Skeletal muscle satellite cell (primary cell): Measurements from ENCODE around the gene SGPP2. TPM values are rescaled to one million over a fixed set of nuclear protein-coding genes. Genes with fewer than 3 reads are reported as not detected.

ENCODE experiments used
- H3K27me3 ChIP-seq: 2 replicates; pipeline ENCODE4 v1.7.0; 2013; ENCODE audit warnings: low read length; ENCODE audit not compliant: control insufficient read depth, insufficient read depth
- H3K36me3 ChIP-seq: 2 replicates; pipeline ENCODE4 v1.7.0; 2013; ENCODE audit warnings: mild to moderate bottlenecking, control low read depth, low read length; ENCODE audit not compliant: insufficient read depth
- H3K4me1 ChIP-seq: 2 replicates; pipeline ENCODE4 v1.7.0; 2013; ENCODE audit warnings: low read length; ENCODE audit not compliant: control insufficient read depth, insufficient read depth
- H3K4me2 ChIP-seq: 2 replicates; pipeline ENCODE4 v1.7.0; 2013; ENCODE audit warnings: mild to moderate bottlenecking, low read length
- H3K4me3 ChIP-seq: 2 replicates; pipeline ENCODE4 v1.7.0; 2013; ENCODE audit warnings: low read length
- H3K9ac ChIP-seq: 2 replicates; pipeline ENCODE4 v1.7.0; 2013; ENCODE audit warnings: mild to moderate bottlenecking, low read depth, low read length, moderate library complexity
- H3K9me3 ChIP-seq: replicated peaks from 2 replicates; pipeline ENCODE4 v1.7.0; 2013; ENCODE audit warnings: mild to moderate bottlenecking, control low read depth, low read length
- total RNA-seq: library from RNA; depleted of rRNA; stranded (reverse); fragments of >200 nt; gene quantifications from 2 replicates; pipeline ENCODE4 v1.2.3, GENCODE V29; 2012; rRNA removed

The SGPP2 gene, protein sequence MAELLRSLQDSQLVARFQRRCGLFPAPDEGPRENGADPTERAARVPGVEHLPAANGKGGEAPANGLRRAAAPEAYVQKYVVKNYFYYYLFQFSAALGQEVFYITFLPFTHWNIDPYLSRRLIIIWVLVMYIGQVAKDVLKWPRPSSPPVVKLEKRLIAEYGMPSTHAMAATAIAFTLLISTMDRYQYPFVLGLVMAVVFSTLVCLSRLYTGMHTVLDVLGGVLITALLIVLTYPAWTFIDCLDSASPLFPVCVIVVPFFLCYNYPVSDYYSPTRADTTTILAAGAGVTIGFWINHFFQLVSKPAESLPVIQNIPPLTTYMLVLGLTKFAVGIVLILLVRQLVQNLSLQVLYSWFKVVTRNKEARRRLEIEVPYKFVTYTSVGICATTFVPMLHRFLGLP
- total RNA-seq, result not detected in 2 replicates

- H3K4me1 ChIP-seq, result no peaks in the 10 kb centered on the region
- no peaks in the 10 kb centered on the region for H3K9me3 ChIP-seq
- peaks cover 38% of the 10 kb centered on the region for H3K27me3 ChIP-seq
- peak within 1 kb of the TSS; percentile 77 for H3K4me2 ChIP-seq
- H3K36me3 ChIP-seq, result no peaks in the 10 kb centered on the region
- no peak within 1 kb of the TSS for H3K9ac ChIP-seq
- H3K4me3 ChIP-seq, result peak within 1 kb of the TSS; percentile 62
These were observed at the start of gene SGPP2 for GRCh38 chr2:222424276-222424728. SGPP2 (plus strand) TSS chr2:222424543; CDS start chr2:222424603, 60 bp downstream.

DNA sequence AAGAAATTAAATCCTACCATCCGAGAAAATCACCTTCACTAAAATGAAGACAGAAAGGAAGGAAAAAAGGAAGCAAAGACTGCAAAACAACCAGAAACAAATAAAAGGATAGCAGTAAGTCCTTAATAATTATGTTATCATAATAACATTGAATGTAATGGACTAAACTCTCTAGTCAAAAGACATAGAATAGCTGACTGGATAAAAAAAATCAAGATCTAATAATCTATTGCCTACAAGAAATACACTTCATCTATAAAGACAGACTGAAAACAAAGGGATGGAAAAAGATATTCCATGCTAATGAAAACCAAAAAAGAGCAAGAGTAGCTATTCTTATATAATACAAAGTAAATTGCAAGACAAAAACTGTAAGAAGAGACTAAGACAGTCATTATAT lies 48.5 kb upstream of the SGPP2 start:
- no peaks in the 10 kb centered on the region for H3K4me1 ChIP-seq
- H3K4me3 ChIP-seq, result no peak overlapping the region
- H3K9ac ChIP-seq, result no peak overlapping the region

GRCh38 chr2:222380456-222380855 lies 43.9 kb upstream of the SGPP2 start:
- no peak overlapping the region for H3K4me3 ChIP-seq
- H3K9me3 ChIP-seq, result no peaks in the 10 kb centered on the region
- no peaks in the 10 kb centered on the region for H3K4me1 ChIP-seq
- no peak overlapping the region for H3K4me2 ChIP-seq
- H3K27me3 ChIP-seq, result peaks cover 9% of the 10 kb centered on the region
- no peaks in the 10 kb centered on the region for H3K36me3 ChIP-seq
- no peak overlapping the region for H3K9ac ChIP-seq

More for the DNA sequence above, 48.5 kb upstream of the SGPP2 start:
- no peaks in the 10 kb centered on the region for H3K36me3 ChIP-seq
- H3K4me2 ChIP-seq, result no peak overlapping the region
- H3K27me3 ChIP-seq, result peaks cover 8% of the 10 kb centered on the region
- H3K9me3 ChIP-seq, result no peaks in the 10 kb centered on the region

GRCh38 chr2:222381566-222381965 lies 42.8 kb upstream of the SGPP2 start:
- Histone ChIP-seq H3K4me1 (no peaks in the 10 kb centered on the region), H3K4me3 (no peak overlapping the region), H3K4me2 (no peak overlapping the region), H3K36me3 (no peaks in the 10 kb centered on the region), H3K27me3 (peaks cover 6% of the 10 kb centered on the region), H3K9ac (no peak overlapping the region), H3K9me3 (no peaks in the 10 kb centered on the region)

DNA sequence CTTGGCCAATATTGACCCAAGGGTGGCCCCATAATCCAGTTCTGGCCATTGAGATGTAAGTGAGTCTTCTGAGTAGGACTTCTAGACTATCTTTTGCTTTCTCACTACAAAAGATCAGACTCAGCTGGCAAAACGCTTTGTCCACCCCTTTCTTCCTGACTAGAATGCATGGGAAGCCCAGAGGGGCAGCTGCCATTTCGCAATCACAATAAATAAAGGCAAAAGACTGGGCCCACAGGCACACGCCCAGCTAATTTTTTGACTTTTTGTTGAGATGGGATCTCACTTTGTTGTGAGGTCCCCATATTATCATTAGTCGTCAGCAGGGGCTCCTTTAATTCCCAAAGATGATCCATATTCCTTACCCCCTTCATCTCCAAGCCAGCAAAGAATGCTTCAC lies 41.1 kb upstream of the SGPP2 start:
- no peaks in the 10 kb centered on the region for H3K4me1 ChIP-seq
- peaks cover 15% of the 10 kb centered on the region for H3K27me3 ChIP-seq
- H3K9ac ChIP-seq, result no peak overlapping the region
- H3K4me3 ChIP-seq, result no peak overlapping the region
- H3K36me3 ChIP-seq, result no peaks in the 10 kb centered on the region
- no peak overlapping the region for H3K4me2 ChIP-seq
- no peaks in the 10 kb centered on the region for H3K9me3 ChIP-seq

- Histone ChIP-seq H3K36me3 (no peaks in the 10 kb centered on the region), H3K4me2 (no peak overlapping the region), H3K4me3 (no peak overlapping the region), H3K4me1 (no peaks in the 10 kb centered on the region), H3K9ac (no peak overlapping the region), H3K9me3 (no peaks in the 10 kb centered on the region), H3K27me3 (peaks cover 10% of the 10 kb centered on the region)
These were observed 32.5 kb upstream of the SGPP2 start for GRCh38 chr2:222391743-222392285.

- H3K4me1 ChIP-seq, result no peaks in the 10 kb centered on the region
- H3K36me3 ChIP-seq, result no peaks in the 10 kb centered on the region
- no peaks in the 10 kb centered on the region for H3K9me3 ChIP-seq
- no peaks in the 10 kb centered on the region for H3K27me3 ChIP-seq
- H3K4me2 ChIP-seq, result no peak overlapping the region
- no peak overlapping the region for H3K4me3 ChIP-seq
- no peak overlapping the region for H3K9ac ChIP-seq
These were observed 30.5 kb upstream of the SGPP2 start for GRCh38 chr2:222393733-222394267.

DNA sequence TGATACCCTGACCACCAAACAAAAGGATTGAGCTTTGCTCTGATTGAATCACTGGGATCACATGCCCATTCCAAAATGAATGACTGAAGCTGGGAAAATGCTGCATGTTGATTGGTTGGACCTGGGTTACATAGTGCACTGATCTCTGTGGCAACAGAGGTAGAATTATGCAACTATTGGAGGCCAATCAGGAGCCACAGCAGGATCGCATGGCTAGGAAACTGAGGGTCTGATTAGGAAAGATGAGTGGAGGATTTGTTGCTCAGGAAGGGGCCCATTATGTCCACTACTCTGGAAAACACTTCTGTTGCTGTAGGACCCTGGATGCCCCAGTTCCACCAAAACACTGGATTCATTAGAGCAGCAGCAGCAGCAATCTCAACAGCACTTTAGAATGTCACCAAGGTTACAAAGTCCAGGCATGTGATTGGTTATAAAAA lies 25.9 kb upstream of the SGPP2 start:
- Histone ChIP-seq H3K9ac (no peak overlapping the region), H3K4me1 (no peaks in the 10 kb centered on the region), H3K9me3 (no peaks in the 10 kb centered on the region), H3K27me3 (no peaks in the 10 kb centered on the region), H3K36me3 (no peaks in the 10 kb centered on the region), H3K4me2 (no peak overlapping the region), H3K4me3 (no peak overlapping the region)

GRCh38 chr2:222399038-222399783 lies 25.1 kb upstream of the SGPP2 start:
- H3K27me3 ChIP-seq, result no peaks in the 10 kb centered on the region
- no peak overlapping the region for H3K4me3 ChIP-seq
- H3K4me2 ChIP-seq, result no peak overlapping the region
- H3K9ac ChIP-seq, result no peak overlapping the region
- H3K36me3 ChIP-seq, result no peaks in the 10 kb centered on the region
- no peaks in the 10 kb centered on the region for H3K9me3 ChIP-seq
- H3K4me1 ChIP-seq, result no peaks in the 10 kb centered on the region

- Histone ChIP-seq H3K4me2 (no peak overlapping the region), H3K27me3 (no peaks in the 10 kb centered on the region), H3K9me3 (no peaks in the 10 kb centered on the region), H3K36me3 (no peaks in the 10 kb centered on the region), H3K4me3 (no peak overlapping the region), H3K4me1 (no peaks in the 10 kb centered on the region), H3K9ac (no peak overlapping the region)
These were observed 20.0 kb upstream of the SGPP2 start for GRCh38 chr2:222404151-222404905.

GRCh38 chr2:222408684-222409083 lies 15.7 kb upstream of the SGPP2 start:
- Histone ChIP-seq H3K4me1 (no peaks in the 10 kb centered on the region), H3K4me3 (no peak overlapping the region), H3K9ac (no peak overlapping the region), H3K27me3 (no peaks in the 10 kb centered on the region), H3K9me3 (no peaks in the 10 kb centered on the region), H3K4me2 (no peak overlapping the region), H3K36me3 (no peaks in the 10 kb centered on the region)
